HFF-Myc (cell line): ENCODE measurements around the gene HOXB7.

ENCODE experiments used
- DNase-seq: peaks from one replicate; pipeline ENCODE4 v3.0.0-alpha.2; 2011; ENCODE audit warnings: low read depth; ENCODE audit errors: extremely low read depth
- H3K4me3 ChIP-seq: replicated peaks from 2 replicates; pipeline ENCODE4 v1.5.1; 2011; ENCODE audit warnings: low read depth, mild to moderate bottlenecking, control low read depth, low read length
- TF ChIP-seq, protein P1 (sequence below): IDR thresholded peaks from 2 replicates; pipeline ENCODE4 v1.5.1; 2012; ENCODE audit warnings: mild to moderate bottlenecking, low read depth, low read length, control low read depth; ENCODE audit errors: missing control alignments

Gene HOXB7

DNA sequence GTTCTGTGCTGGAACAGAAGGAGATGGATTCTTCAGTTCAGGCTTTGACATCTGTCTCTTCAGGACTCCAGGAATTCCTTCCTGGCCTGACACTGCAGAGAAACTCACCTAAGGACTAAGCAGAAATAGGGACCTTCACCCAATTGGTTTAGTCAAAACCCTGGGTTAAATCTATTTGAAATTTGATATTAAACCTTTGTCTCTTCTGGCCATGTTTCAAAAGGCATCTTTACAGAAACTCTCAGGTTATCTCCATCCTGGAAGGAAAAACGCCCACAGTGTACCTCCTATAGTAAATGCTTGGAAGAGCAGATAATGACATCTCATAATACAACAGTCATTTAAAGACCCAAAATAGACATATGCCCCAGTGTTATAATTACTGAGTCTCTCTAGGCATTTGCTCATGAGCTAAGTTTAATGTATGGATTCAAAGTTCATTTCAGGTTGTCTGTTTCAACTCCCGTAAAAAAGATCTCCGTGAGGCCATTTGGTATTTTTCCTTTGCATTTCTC is 27.1 kb downstream of the HOXB7 start:
- DNase-seq, result no peak
- no peak overlapping the region for H3K4me3 ChIP-seq
- TF ChIP-seq, protein P1, sequence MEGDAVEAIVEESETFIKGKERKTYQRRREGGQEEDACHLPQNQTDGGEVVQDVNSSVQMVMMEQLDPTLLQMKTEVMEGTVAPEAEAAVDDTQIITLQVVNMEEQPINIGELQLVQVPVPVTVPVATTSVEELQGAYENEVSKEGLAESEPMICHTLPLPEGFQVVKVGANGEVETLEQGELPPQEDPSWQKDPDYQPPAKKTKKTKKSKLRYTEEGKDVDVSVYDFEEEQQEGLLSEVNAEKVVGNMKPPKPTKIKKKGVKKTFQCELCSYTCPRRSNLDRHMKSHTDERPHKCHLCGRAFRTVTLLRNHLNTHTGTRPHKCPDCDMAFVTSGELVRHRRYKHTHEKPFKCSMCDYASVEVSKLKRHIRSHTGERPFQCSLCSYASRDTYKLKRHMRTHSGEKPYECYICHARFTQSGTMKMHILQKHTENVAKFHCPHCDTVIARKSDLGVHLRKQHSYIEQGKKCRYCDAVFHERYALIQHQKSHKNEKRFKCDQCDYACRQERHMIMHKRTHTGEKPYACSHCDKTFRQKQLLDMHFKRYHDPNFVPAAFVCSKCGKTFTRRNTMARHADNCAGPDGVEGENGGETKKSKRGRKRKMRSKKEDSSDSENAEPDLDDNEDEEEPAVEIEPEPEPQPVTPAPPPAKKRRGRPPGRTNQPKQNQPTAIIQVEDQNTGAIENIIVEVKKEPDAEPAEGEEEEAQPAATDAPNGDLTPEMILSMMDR, result no peak

DNA sequence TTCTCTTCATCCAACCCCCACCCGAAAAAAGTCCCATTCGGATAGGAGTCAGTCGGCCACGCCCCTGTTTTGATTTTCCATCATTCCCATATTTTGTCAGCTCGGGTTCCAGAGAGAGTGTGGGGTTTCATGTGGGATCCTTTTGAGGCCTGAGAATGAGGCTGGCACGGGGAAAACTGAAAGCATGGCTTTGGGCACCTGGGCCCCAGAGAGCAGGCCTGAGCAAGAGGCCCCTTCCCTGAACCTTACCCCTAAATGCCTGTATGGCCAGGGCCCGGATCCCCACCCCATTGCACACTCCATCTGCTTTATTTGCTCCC is 28.1 kb downstream of the HOXB7 start:
- no peak overlapping the region for H3K4me3 ChIP-seq
- TF ChIP-seq, protein P1, result no peak
- DNase-seq, result no peak

GRCh38 chr17:48579760-48580554 is 30.9 kb downstream of the HOXB7 start:
- no peak overlapping the region for H3K4me3 ChIP-seq
- DNase-seq, result no peak
- TF ChIP-seq, protein P1, result no peak

- TF ChIP-seq, protein P1, result no peak
- no peak overlapping the region for H3K4me3 ChIP-seq
- DNase-seq, result no peak
These were observed 31.4 kb downstream of the HOXB7 start for GRCh38 chr17:48579471-48579759.

DNA sequence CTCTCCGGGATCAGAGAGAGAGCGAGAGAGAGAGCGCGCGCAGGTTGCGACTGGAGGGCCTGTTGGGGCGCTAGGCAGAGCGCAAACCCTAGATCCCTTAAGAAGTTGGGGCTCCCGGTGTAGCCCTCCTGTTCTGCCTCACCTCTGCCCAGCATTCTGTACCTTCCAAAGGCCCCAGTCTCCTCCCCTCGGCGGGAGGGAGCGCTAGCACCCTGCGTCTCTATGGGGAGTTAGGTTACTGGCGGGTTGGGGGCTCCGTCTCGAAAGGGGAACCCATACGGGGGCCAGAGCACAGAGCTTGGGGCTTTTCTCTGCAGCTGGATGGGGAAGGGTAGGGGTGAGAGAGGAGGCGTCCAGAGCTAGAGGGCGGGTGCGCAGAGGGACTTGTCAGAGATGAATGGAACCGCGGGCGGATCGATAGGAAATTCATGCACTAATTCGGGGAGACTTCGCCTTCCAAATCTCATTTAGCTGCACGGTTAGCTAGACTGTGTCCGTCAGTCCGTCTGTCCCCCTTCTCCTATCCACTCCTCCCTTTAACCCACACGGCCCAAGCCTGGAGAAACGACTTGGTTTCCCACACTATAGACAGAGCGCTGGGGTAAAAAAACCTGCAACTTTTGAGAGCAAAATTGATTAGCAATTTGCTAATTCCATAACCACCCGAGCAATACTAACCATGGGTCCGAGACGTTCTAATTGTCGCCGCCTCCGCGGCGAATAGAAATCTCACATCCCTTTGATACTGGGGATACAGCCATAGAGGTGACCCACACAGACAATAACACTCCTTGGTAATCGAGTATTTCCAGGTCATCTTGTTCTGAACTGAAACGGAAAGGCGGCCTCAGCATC is 32.0 kb downstream of the HOXB7 start:
- peak overlapping the region; percentile 12; the same call in 1 of the 2 replicates for H3K4me3 ChIP-seq
- DNase-seq, result no peak
- TF ChIP-seq, protein P1, result no peak

- TF ChIP-seq, protein P1, result no peak
- DNase-seq, result no peak
- H3K4me3 ChIP-seq, result peak within 1 kb of the TSS; percentile 31
These were observed 32.7 kb downstream of the HOXB7 start, which contains the start of gene HOXB4 for GRCh38 chr17:48577946-48578615. Gene HOXB4 (minus strand): TSS chr17:48578350. CDS start chr17:48578319, 31 bp downstream.
